Thoracic aorta (tissue), 2 donors: ENCODE results near the gene BLOC1S1. TPM values are rescaled to one million over a fixed set of nuclear protein-coding genes. Genes with fewer than 3 reads are reported as not detected.

ENCODE experiments used
- ATAC-seq: fragments of 150-250 bp; one replicate; pipeline ENCODE4 v1.8.0; 2017; ENCODE audit warnings: low read depth; ENCODE audit not compliant: insufficient number of reproducible peaks, low FRiP score
- DNase-seq: peaks from one replicate; pipeline ENCODE4 v3.0.0-alpha.2; 2020; ENCODE audit warnings: low spot score
- H3K27ac ChIP-seq, 2 donors: fragments of 200-600 bp; sonication (generic); 1 replicate in 1 of 2; 2 replicates in 1 of 2; pipeline ENCODE4 v1.5.1; 2016; ENCODE audit warnings: mild to moderate bottlenecking in 2 of 2, moderate library complexity in 2 of 2
- H3K27me3 ChIP-seq: fragments of 200-600 bp; sonication (generic); replicated peaks from 2 replicates; pipeline ENCODE4 v1.6.0; 2016; ENCODE audit warnings: mild to moderate bottlenecking; ENCODE audit not compliant: insufficient read depth
- H3K36me3 ChIP-seq: fragments of 200-600 bp; sonication (generic); one replicate; pipeline ENCODE4 v1.5.1; 2016
- H3K4me1 ChIP-seq, 2 donors: fragments of 200-600 bp; sonication (generic); 1 replicate in 1 of 2; 2 replicates in 1 of 2; pipeline versions ENCODE4 v1.5.1 to v1.6.0; 2016; ENCODE audit warnings: low read depth in 2 of 2, mild to moderate bottlenecking in 1 of 2; ENCODE audit not compliant: control insufficient read depth in 1 of 2
- H3K4me3 ChIP-seq: fragments of 200-600 bp; sonication (generic); 2 replicates; pipeline ENCODE4 v1.5.1; 2016; ENCODE audit warnings: mild to moderate bottlenecking
- H3K9me3 ChIP-seq: fragments of 200-600 bp; sonication (generic); 2 replicates; pipeline ENCODE4 v1.5.1; 2016
- total RNA-seq, 2 donors: library from RNA; depleted of rRNA; stranded (reverse); fragments of >200 nt; gene quantifications; one replicate each; pipeline versions ENCODE4 v1.1.0 to v1.2.3, GENCODE V29; 2016
- TF ChIP-seq, protein P1 (sequence below): fragments of 200-600 bp; sonication (generic); IDR thresholded peaks from one replicate; pipeline ENCODE4 v1.5.1; 2019; ENCODE audit warnings: antibody characterized with exemption

Gene BLOC1S1
- total RNA-seq, 2 donors from 2014 or later, result 113 to 117 TPM

DNA sequence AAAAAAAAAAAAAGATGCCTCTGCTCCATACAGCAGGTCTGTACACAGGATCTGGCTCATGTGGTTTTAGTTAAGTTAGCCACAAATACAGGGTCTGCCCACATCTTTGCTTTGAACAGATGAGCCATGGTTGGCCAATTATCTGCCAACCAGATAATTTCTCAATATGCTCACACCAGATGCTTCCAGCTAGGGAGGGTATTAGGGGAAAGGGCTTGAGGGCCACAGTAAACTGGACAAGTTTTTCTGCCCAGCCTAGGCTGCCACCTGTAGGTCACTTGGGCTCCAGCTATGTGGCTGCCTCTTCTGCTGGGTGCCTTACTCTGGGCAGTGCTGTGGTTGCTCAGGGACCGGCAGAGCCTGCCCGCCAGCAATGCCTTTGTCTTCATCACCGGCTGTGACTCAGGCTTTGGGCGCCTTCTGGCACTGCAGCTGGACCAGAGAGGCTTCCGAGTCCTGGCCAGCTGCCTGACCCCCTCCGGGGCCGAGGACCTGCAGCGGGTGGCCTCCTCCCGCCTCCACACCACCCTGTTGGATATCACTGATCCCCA, 5.1 kb downstream of the BLOC1S1 start:
- peaks cover 43 to 92% of the 10 kb centered on the region in 2 donors for H3K4me1 ChIP-seq
- H3K36me3 ChIP-seq, result peaks cover 14% of the 10 kb centered on the region
- DNase-seq, result peak; percentile 82
- ATAC-seq, result peak; percentile 65
- H3K9me3 ChIP-seq, result no peaks in the 10 kb centered on the region
- H3K4me3 ChIP-seq, result peak overlapping the region; percentile 54
- H3K27me3 ChIP-seq, result no peaks in the 10 kb centered on the region
- H3K27ac ChIP-seq, result peak overlapping the region; percentile 90 to 92
- TF ChIP-seq, protein P1, sequence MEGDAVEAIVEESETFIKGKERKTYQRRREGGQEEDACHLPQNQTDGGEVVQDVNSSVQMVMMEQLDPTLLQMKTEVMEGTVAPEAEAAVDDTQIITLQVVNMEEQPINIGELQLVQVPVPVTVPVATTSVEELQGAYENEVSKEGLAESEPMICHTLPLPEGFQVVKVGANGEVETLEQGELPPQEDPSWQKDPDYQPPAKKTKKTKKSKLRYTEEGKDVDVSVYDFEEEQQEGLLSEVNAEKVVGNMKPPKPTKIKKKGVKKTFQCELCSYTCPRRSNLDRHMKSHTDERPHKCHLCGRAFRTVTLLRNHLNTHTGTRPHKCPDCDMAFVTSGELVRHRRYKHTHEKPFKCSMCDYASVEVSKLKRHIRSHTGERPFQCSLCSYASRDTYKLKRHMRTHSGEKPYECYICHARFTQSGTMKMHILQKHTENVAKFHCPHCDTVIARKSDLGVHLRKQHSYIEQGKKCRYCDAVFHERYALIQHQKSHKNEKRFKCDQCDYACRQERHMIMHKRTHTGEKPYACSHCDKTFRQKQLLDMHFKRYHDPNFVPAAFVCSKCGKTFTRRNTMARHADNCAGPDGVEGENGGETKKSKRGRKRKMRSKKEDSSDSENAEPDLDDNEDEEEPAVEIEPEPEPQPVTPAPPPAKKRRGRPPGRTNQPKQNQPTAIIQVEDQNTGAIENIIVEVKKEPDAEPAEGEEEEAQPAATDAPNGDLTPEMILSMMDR, result peak; percentile 69

- peak overlapping the region; percentile 54 for H3K4me3 ChIP-seq
Observed at GRCh38 chr12:55721601-55722213, 5.9 kb downstream of the BLOC1S1 start.

GRCh38 chr12:55722948-55723347, 7.1 kb downstream of the BLOC1S1 start:
- H3K27ac ChIP-seq, result peak overlapping the region; percentile 21 to 92
- DNase-seq, result no peak

More at GRCh38 chr12:55721601-55722213, 5.9 kb downstream of the BLOC1S1 start:
- TF ChIP-seq, protein P1, result no peak
- Histone ChIP-seq H3K27me3 (no peaks in the 10 kb centered on the region), H3K4me1 (peaks cover 47 to 96% of the 10 kb centered on the region in 2 donors), H3K9me3 (no peaks in the 10 kb centered on the region), H3K36me3 (peaks cover 20% of the 10 kb centered on the region), H3K27ac (peak overlapping the region; percentile 90 to 92)
- no peak for ATAC-seq
- no peak for DNase-seq

DNA sequence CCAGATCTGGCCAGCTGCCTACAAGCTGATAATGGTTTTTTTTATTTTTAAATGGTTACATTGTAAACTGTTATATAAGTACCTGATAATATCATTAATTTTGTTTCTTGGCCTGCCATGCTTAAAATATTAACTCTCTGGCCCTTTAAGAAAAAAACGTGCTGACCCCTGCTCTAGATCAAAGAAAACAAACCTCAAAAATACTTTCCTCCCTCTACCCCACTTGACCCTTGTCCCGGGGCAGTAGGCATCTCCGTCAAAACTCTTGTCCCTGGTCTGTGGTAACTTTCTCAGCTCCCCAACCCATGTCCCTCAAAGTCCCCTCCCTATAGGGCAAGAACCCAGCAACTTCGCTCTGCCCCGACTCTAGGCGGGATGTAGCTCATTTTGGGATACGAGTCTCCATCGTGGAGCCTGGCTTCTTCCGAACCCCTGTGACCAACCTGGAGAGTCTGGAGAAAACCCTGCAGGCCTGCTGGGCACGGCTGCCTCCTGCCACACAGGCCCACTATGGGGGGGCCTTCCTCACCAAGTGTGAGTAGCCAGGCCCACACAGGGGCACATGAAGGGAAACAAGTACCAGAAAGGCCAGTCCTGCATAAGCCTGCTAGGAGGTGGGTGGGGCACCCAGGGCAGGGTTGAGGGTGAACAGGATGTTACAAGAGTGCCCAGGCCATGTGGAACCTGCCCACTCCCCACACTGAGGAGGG, 7.8 kb downstream of the BLOC1S1 start:
- Histone ChIP-seq H3K4me3 (no peak overlapping the region), H3K27ac (peak overlapping the region; percentile 1 to 92), H3K4me1 (peaks cover 37 to 88% of the 10 kb centered on the region in 2 donors), H3K27me3 (no peaks in the 10 kb centered on the region), H3K9me3 (no peaks in the 10 kb centered on the region), H3K36me3 (peaks cover 21% of the 10 kb centered on the region)
- no peak for ATAC-seq
- DNase-seq, result no peak
- TF ChIP-seq, protein P1, result no peak

More at GRCh38 chr12:55722948-55723347, 7.1 kb downstream of the BLOC1S1 start:
- H3K27me3 ChIP-seq, result no peaks in the 10 kb centered on the region
- peaks cover 21% of the 10 kb centered on the region for H3K36me3 ChIP-seq
- peaks cover 45 to 95% of the 10 kb centered on the region in 2 donors for H3K4me1 ChIP-seq
- H3K9me3 ChIP-seq, result no peaks in the 10 kb centered on the region
- no peak for ATAC-seq
- TF ChIP-seq, protein P1, result no peak
- H3K4me3 ChIP-seq, result no peak overlapping the region
